HG03575 (cell line): ENCODE data around the gene LRP1-AS.
"Not testable (repeated sequence)": the region's sequence is repeated elsewhere in the genome, so short reads cannot be mapped to it uniquely, and the experiment has no call there.

Experiments
- ATAC-seq: cut with Tn5 transposase; IDR thresholded peaks from one replicate; pipeline ENCODE4 v1.9.1; 2021; ENCODE audit not compliant: unreplicated experiment, insufficient number of reproducible peaks, low FRiP score; ENCODE audit errors: extremely low read depth

LRP1-AS gene

GRCh38 chr12:57128519-57129247 lies 18.7 kb downstream of the LRP1-AS start:
- no peak for ATAC-seq

GRCh38 chr12:57127726-57128518 lies 19.5 kb downstream of the LRP1-AS start, which contains the start of gene LRP1:
Gene LRP1 (plus strand): TSS chr12:57128483. CDS start chr12:57128965, 482 bp downstream.
- ATAC-seq: no peak

- no peak for ATAC-seq
These were observed 20.2 kb downstream of the LRP1-AS start for GRCh38 chr12:57127101-57127725.

GRCh38 chr12:57126561-57126960 lies 20.9 kb downstream of the LRP1-AS start:
- no peak for ATAC-seq

- no peak for ATAC-seq
These were observed 21.4 kb downstream of the LRP1-AS start for GRCh38 chr12:57126061-57126460.

- ATAC-seq: no peak
These were observed 23.1 kb downstream of the LRP1-AS start for GRCh38 chr12:57124261-57124877.

GRCh38 chr12:57123813-57124212 lies 23.6 kb downstream of the LRP1-AS start:
- ATAC-seq: no peak

GRCh38 chr12:57120718-57121117 lies 26.7 kb downstream of the LRP1-AS start:
- not testable (repeated sequence) for ATAC-seq

GRCh38 chr12:57119294-57120085 lies 27.9 kb downstream of the LRP1-AS start:
- ATAC-seq: no peak

GRCh38 chr12:57118711-57119271 lies 28.6 kb downstream of the LRP1-AS start:
- ATAC-seq: no peak

- no peak for ATAC-seq
These were observed 30.7 kb downstream of the LRP1-AS start for GRCh38 chr12:57116580-57117281.

- no peak for ATAC-seq
These were observed 34.7 kb downstream of the LRP1-AS start for GRCh38 chr12:57112492-57113294.

- no peak for ATAC-seq
These were observed 36.2 kb downstream of the LRP1-AS start, which contains the start of gene STAT6 for GRCh38 chr12:57111031-57111734. Gene STAT6 (minus strand): TSS chr12:57111362. CDS start chr12:57108278, 3,084 bp downstream.

GRCh38 chr12:57110104-57111030 lies 37.1 kb downstream of the LRP1-AS start:
- ATAC-seq: no peak
